H9 (cell line): ENCODE data around the gene TBC1D1. TPM values are rescaled to one million over a fixed set of nuclear protein-coding genes. Genes with fewer than 3 reads are reported as not detected.
A peak's percentile ranks its signal among the peaks of the same experiment; 100 is the strongest.

ENCODE experiments used
- DNase-seq: peaks from one replicate; pipeline ENCODE4 v3.0.0-alpha.2; 2017
- H2AFZ ChIP-seq: one replicate; pipeline ENCODE4 v1.6.1; 2013; ENCODE audit warnings: mild to moderate bottlenecking, low read length, control low read depth, moderate library complexity
- H2AK5ac ChIP-seq: 2 replicates; pipeline ENCODE4 v1.6.1; 2013; ENCODE audit warnings: low read length, control low read depth, mixed read lengths; ENCODE audit not compliant: insufficient read length
- H2BK120ac ChIP-seq: one replicate; pipeline ENCODE4 v1.6.1; 2013; ENCODE audit warnings: low read depth, mild to moderate bottlenecking, low read length, control low read depth, inconsistent platforms; ENCODE audit not compliant: poor library complexity, severe bottlenecking
- H2BK12ac ChIP-seq: 2 replicates; pipeline ENCODE4 v1.6.1; 2013; ENCODE audit warnings: low read length, control low read depth, mixed read lengths, low read depth; ENCODE audit not compliant: insufficient read length
- H2BK15ac ChIP-seq: 2 replicates; pipeline ENCODE4 v1.6.1; 2013; ENCODE audit warnings: low read depth, low read length, control low read depth
- H2BK20ac ChIP-seq: one replicate; pipeline ENCODE4 v1.6.1; 2013; ENCODE audit warnings: low read depth, mild to moderate bottlenecking, low read length, control low read depth, inconsistent platforms; ENCODE audit not compliant: poor library complexity, severe bottlenecking
- H2BK5ac ChIP-seq: 2 replicates; pipeline ENCODE4 v1.6.1; 2013; ENCODE audit warnings: low read length, control low read depth, mixed read lengths; ENCODE audit not compliant: insufficient read length
- H3K14ac ChIP-seq: 2 replicates; pipeline ENCODE4 v1.6.1; 2013; ENCODE audit warnings: low read length, control low read depth; ENCODE audit not compliant: insufficient read depth
- H3K18ac ChIP-seq: 2 replicates; pipeline ENCODE4 v1.6.1; 2013; ENCODE audit warnings: low read depth, mild to moderate bottlenecking, mixed read lengths, low read length, control low read depth; ENCODE audit not compliant: insufficient read length
- H3K23ac ChIP-seq: 2 replicates; pipeline ENCODE4 v1.6.1; 2013; ENCODE audit warnings: low read length, control low read depth, mixed read lengths, low read depth; ENCODE audit not compliant: insufficient read length
- H3K23me2 ChIP-seq: 2 replicates; pipeline ENCODE4 v1.6.1; 2013; ENCODE audit warnings: low read depth, mild to moderate bottlenecking, mixed read lengths, low read length, control low read depth; ENCODE audit not compliant: insufficient read length, poor library complexity, severe bottlenecking
- H3K27ac ChIP-seq: 2 replicates; pipeline ENCODE4 v1.5.1; 2013; ENCODE audit warnings: low read length, control low read depth, mixed read lengths, low read depth; ENCODE audit not compliant: insufficient read length
- H3K27me3 ChIP-seq: 2 replicates; pipeline ENCODE4 v1.6.1; 2013; ENCODE audit warnings: low read length, control low read depth, inconsistent platforms; ENCODE audit not compliant: insufficient read depth
- H3K4ac ChIP-seq: 2 replicates; pipeline ENCODE4 v1.6.1; 2013; ENCODE audit warnings: low read depth, mild to moderate bottlenecking, control low read depth, inconsistent platforms, low read length, moderate library complexity
- H3K4me1 ChIP-seq: 2 replicates; pipeline ENCODE4 v1.6.1; 2013; ENCODE audit warnings: low read length, control low read depth, inconsistent platforms; ENCODE audit not compliant: insufficient read depth
- H3K4me2 ChIP-seq: 2 replicates; pipeline ENCODE4 v1.6.1; 2013; ENCODE audit warnings: low read length, control low read depth, mixed read lengths; ENCODE audit not compliant: insufficient read length, insufficient read depth
- H3K56ac ChIP-seq: 2 replicates; pipeline ENCODE4 v1.6.1; 2013; ENCODE audit warnings: low read depth, mild to moderate bottlenecking, mixed read lengths, low read length, control low read depth; ENCODE audit not compliant: insufficient read length
- H3K79me1 ChIP-seq: 2 replicates; pipeline ENCODE4 v1.6.1; 2013; ENCODE audit warnings: low read depth, mild to moderate bottlenecking, moderate library complexity, low read length, control low read depth, inconsistent platforms; ENCODE audit not compliant: insufficient read depth, poor library complexity, severe bottlenecking
- H3K79me2 ChIP-seq: 2 replicates; pipeline ENCODE4 v1.6.1; 2013; ENCODE audit warnings: low read length, control low read depth, inconsistent platforms; ENCODE audit not compliant: insufficient read depth
- H3K9ac ChIP-seq: 2 replicates; pipeline ENCODE4 v1.6.1; 2013; ENCODE audit warnings: low read length, control low read depth, mixed read lengths; ENCODE audit not compliant: insufficient read length; ENCODE audit errors: extremely low read depth
- H3K9me3 ChIP-seq: one replicate; pipeline ENCODE4 v1.6.1; 2013; ENCODE audit warnings: low read depth, low read length, inconsistent platforms; ENCODE audit not compliant: control insufficient read depth
- H3T11ph ChIP-seq: one replicate; pipeline ENCODE4 v1.6.1; 2013; ENCODE audit warnings: mild to moderate bottlenecking, low read length, control low read depth, inconsistent platforms
- H4K20me1 ChIP-seq: one replicate; pipeline ENCODE4 v1.6.1; 2013; ENCODE audit not compliant: control insufficient read depth, insufficient read length, insufficient read depth
- H4K5ac ChIP-seq: 2 replicates; pipeline ENCODE4 v1.6.1; 2013; ENCODE audit warnings: low read depth, mild to moderate bottlenecking, mixed read lengths, low read length, control low read depth; ENCODE audit not compliant: insufficient read length
- H4K8ac ChIP-seq: replicated peaks from 2 replicates; pipeline ENCODE4 v1.6.1; 2013; ENCODE audit warnings: low read length, control low read depth, mixed read lengths, low read depth; ENCODE audit not compliant: insufficient read length
- H4K91ac ChIP-seq: 2 replicates; pipeline ENCODE4 v1.6.1; 2013; ENCODE audit warnings: low read depth, mild to moderate bottlenecking, moderate library complexity, mixed read lengths, low read length, control low read depth; ENCODE audit not compliant: insufficient read length
- H3K27ac Mint-ChIP-seq, 3 experiments: 2 replicates in 2 of 3; 3 replicates in 1 of 3; pipeline ENCODE4 v1.8.0; 2020 to 2021; ENCODE audit warnings: mixed read lengths in 3 of 3, mild to moderate bottlenecking in 1 of 3, moderate library complexity in 1 of 3
- H3K27me3 Mint-ChIP-seq: 2 replicates; pipeline ENCODE4 v1.8.0; 2021; ENCODE audit warnings: low read depth, mild to moderate bottlenecking, moderate library complexity, mixed read lengths
- H3K36me3 Mint-ChIP-seq, 3 experiments: 2 replicates in 2 of 3; 3 replicates in 1 of 3; pipeline ENCODE4 v1.8.0; 2020 to 2021; ENCODE audit warnings: low read depth in 3 of 3, mixed read lengths in 3 of 3; ENCODE audit not compliant: insufficient read depth in 1 of 3
- H3K4me1 Mint-ChIP-seq, 2 experiments: 2 replicates each; pipeline ENCODE4 v1.8.0; 2020; ENCODE audit warnings: mixed read lengths in 2 of 2
- H3K4me3 Mint-ChIP-seq, 2 experiments: 2 replicates in 1 of 2; 3 replicates in 1 of 2; pipeline ENCODE4 v1.8.0; 2020 to 2021; ENCODE audit warnings: mild to moderate bottlenecking in 2 of 2, mixed read lengths in 2 of 2, moderate library complexity in 1 of 2
- H3K9me3 Mint-ChIP-seq, 2 experiments: 2 replicates in 1 of 2; 3 replicates in 1 of 2; pipeline ENCODE4 v1.8.0; 2020; ENCODE audit warnings: mild to moderate bottlenecking in 2 of 2, mixed read lengths in 2 of 2, moderate library complexity in 1 of 2
- CTCF ChIP-seq: fragments of 200-600 bp; sonication (generic); conservative IDR thresholded peaks from 3 replicates; pipeline ENCODE4 v1.8.0; 2021; ENCODE audit warnings: antibody characterized with exemption, mild to moderate bottlenecking
- total RNA-seq: library from RNA; stranded (reverse); gene quantifications from 2 replicates; pipeline ENCODE4 v1.2.1, GENCODE V29; 2021

The TBC1D1 gene
- total RNA-seq, 1 experiment from 2014 or later, result 109 TPM

- Histone ChIP-seq H3K9ac (no peak overlapping the region), H3K23ac (no peak overlapping the region), H2BK5ac (no peak overlapping the region), H3K23me2 (no peaks in the 10 kb centered on the region), H3K9me3 (no peaks in the 10 kb centered on the region), H4K5ac (no peak overlapping the region), H2AFZ (no peak overlapping the region), H3K14ac (no peak overlapping the region), H3K4me2 (no peak overlapping the region), H2BK12ac (no peak overlapping the region), H3K18ac (no peak overlapping the region), H3K56ac (no peak overlapping the region), H2BK20ac (no peak overlapping the region), H3K27me3 (no peaks in the 10 kb centered on the region), H2BK15ac (no peak overlapping the region), H2AK5ac (no peak overlapping the region), H4K20me1 (no peaks in the 10 kb centered on the region), H3K27ac (no peak overlapping the region), H3K4ac (no peak overlapping the region), H4K8ac (no peak overlapping the region), H4K91ac (no peak overlapping the region), H3K79me2 (no peaks in the 10 kb centered on the region), H3K79me1 (no peaks in the 10 kb centered on the region), H3K4me1 (peaks cover 10% of the 10 kb centered on the region; the same call in 1 of the 2 replicates), H2BK120ac (no peak overlapping the region), H3T11ph (no peak overlapping the region)
- Mint-ChIP-seq H3K9me3 (0 out of 5 replicates have a peak, but pooled peaks cover 0 to 2% of the 10 kb centered on the region in 2 experiments), H3K27ac (peak overlapping the region in 1 of 3 experiments; percentile 91; a peak in 1 of 7 replicates), H3K4me1 (peaks cover 31 to 34% of the 10 kb centered on the region in 2 experiments), H3K27me3 (no peaks in the 10 kb centered on the region), H3K4me3 (no peak overlapping the region; a peak in 1 of 5 replicates), H3K36me3 (peaks cover 7 to 23% (median 22%) of the 10 kb centered on the region in 3 experiments)
- DNase-seq, result no peak
- no peak for TF ChIP-seq CTCF
Measured at GRCh38 chr4:38088321-38088720, 197.4 kb downstream of the TBC1D1 start.
